ENCODE data around the gene B3GAT1. TPM values are rescaled to one million over a fixed set of nuclear protein-coding genes. Genes with fewer than 3 reads are reported as not detected.

B3GAT1 gene
- total and polyA plus RNA-seq, 2 of the 13 experiments (the other 11 are each of a cell fraction or from before 2014, with no cell fraction given), result not detected

- no TSS peak for BruUV-seq (replicated peaks)
- no peak for FAIRE-seq
- Histone ChIP-seq H3K27me3 (ENCODE audit: control insufficient read depth in 1 of 2, insufficient read depth in 2 of 2, low read length in 2 of 2) (peaks cover 8 to 38% of the 10 kb centered on the region in 2 experiments), H3K79me2 (ENCODE audit: insufficient read depth, low read length) (no peaks in the 10 kb centered on the region), H3K36me3 (replicated peaks in 1 of 2; ENCODE audit: control insufficient read depth in 1 of 2, insufficient read depth in 2 of 2, low read length in 2 of 2) (no peaks in the 10 kb centered on the region), H3K4me1 (ENCODE audit: insufficient read depth, low read length) (peaks cover 6% of the 10 kb centered on the region), H3K4me3 (replicated peaks in 1 of 3; ENCODE audit: insufficient read depth in 1 of 3, low read depth in 2 of 3, low read length in 3 of 3) (no peak overlapping the region), H3K4me2 (ENCODE audit: low read depth, low read length) (no peak overlapping the region), H3K9ac (ENCODE audit: insufficient read depth, low read depth, low read length) (no peak overlapping the region), H3K9me3 (ENCODE audit: low read length) (no peaks in the 10 kb centered on the region), H2AFZ (ENCODE audit: low read length) (no peak overlapping the region), H4K20me1 (ENCODE audit: insufficient read depth, low read length) (no peaks in the 10 kb centered on the region), H3K27ac (ENCODE audit: extremely low read length, insufficient read depth, low read length) (no peak overlapping the region)
- POLR2A ChIA-PET, result no interaction called here
- TF ChIP-seq ZNF691 (CRISPR knock-in tag; IDR thresholded peaks at IDR 0.05; ENCODE audit: borderline replicate concordance, low read depth), result no peak
- TF ChIP-seq KAT7 (CRISPR knock-in tag; IDR thresholded peaks at IDR 0.05; ENCODE audit: borderline replicate concordance), result no peak
- in situ Hi-C loops (cut with HindIII; ENCODE audit: extremely low pct_ligation_motif_present, low pct_unique_long_range_greater_than_20kb) (no loop called here), intact Hi-C loops (cut with micrococcal nuclease; ENCODE audit: unreplicated experiment) (no loop called here)
- no peak for DNase-seq (ENCODE audit: low spot score)
- WGBS (ENCODE audit: low lambda C conversion rate), result 21% methylated on average over 4 of the region's 5 CpGs
- CTCF ChIA-PET (ENCODE audit: low intra/inter-chr PET ratio, low total read pairs), result no interaction called here
- no peak for ATAC-seq
Observed at GRCh38 chr11:134355656-134356055, 56.4 kb downstream of the B3GAT1 start.

GRCh38 chr11:134355136-134355535 lies 56.9 kb downstream of the B3GAT1 start:
- Histone ChIP-seq H3K36me3 (replicated peaks in 1 of 2; ENCODE audit: control insufficient read depth in 1 of 2, insufficient read depth in 2 of 2, low read length in 2 of 2) (no peaks in the 10 kb centered on the region), H3K27me3 (ENCODE audit: control insufficient read depth in 1 of 2, insufficient read depth in 2 of 2, low read length in 2 of 2) (peaks cover 8 to 41% of the 10 kb centered on the region in 2 experiments), H3K79me2 (ENCODE audit: insufficient read depth, low read length) (no peaks in the 10 kb centered on the region), H2AFZ (ENCODE audit: low read length) (no peak overlapping the region), H3K9ac (ENCODE audit: insufficient read depth, low read depth, low read length) (no peak overlapping the region), H3K4me3 (replicated peaks in 1 of 3; ENCODE audit: insufficient read depth in 1 of 3, low read depth in 2 of 3, low read length in 3 of 3) (no peak overlapping the region), H4K20me1 (ENCODE audit: insufficient read depth, low read length) (no peaks in the 10 kb centered on the region), H3K4me2 (ENCODE audit: low read depth, low read length) (no peak overlapping the region), H3K27ac (ENCODE audit: extremely low read length, insufficient read depth, low read length) (no peak overlapping the region), H3K9me3 (ENCODE audit: low read length) (no peaks in the 10 kb centered on the region), H3K4me1 (ENCODE audit: insufficient read depth, low read length) (peaks cover 5% of the 10 kb centered on the region)
- no peak for FAIRE-seq
- ChIA-PET CTCF (ENCODE audit: low intra/inter-chr PET ratio, low total read pairs) (no interaction called here), POLR2A (no interaction called here)
- TF ChIP-seq FOXC1 (CRISPR knock-in tag; IDR thresholded peaks at IDR 0.05; ENCODE audit: borderline replicate concordance) (no peak), ZNF383 (CRISPR knock-in tag; IDR thresholded peaks at IDR 0.05; ENCODE audit: borderline replicate concordance) (no peak), MNT (IDR thresholded peaks at IDR 0.05) (no peak), ZNF44 (CRISPR knock-in tag; IDR thresholded peaks at IDR 0.05) (no peak), MXI1 (IDR thresholded peaks at IDR 0.05; ENCODE audit: borderline replicate concordance, low read depth, low read length) (no peak), TCF7L2 (IDR thresholded peaks at IDR 0.05; ENCODE audit: low read depth, low read length) (no peak), MTF2 (CRISPR knock-in tag; IDR thresholded peaks at IDR 0.05; ENCODE audit: borderline replicate concordance) (no peak), RXRA (CRISPR knock-in tag; IDR thresholded peaks at IDR 0.05) (no peak), ZNF558 (CRISPR knock-in tag; IDR thresholded peaks at IDR 0.05; ENCODE audit: borderline replicate concordance) (no peak), HNRNPLL (IDR thresholded peaks at IDR 0.05; ENCODE audit: low read depth, low read length, poor library complexity, severe bottlenecking) (no peak), IKZF1 (IDR thresholded peaks at IDR 0.05) (no peak)
- 4% methylated on average over 2 of the region's 2 CpGs for WGBS (ENCODE audit: low lambda C conversion rate)
- DNase-seq (ENCODE audit: low spot score), result no peak
- in situ Hi-C loops (cut with HindIII; ENCODE audit: extremely low pct_ligation_motif_present, low pct_unique_long_range_greater_than_20kb) (no loop called here), intact Hi-C loops (cut with micrococcal nuclease; ENCODE audit: unreplicated experiment) (no loop called here)
- no TSS peak for BruUV-seq (replicated peaks)
- no peak for ATAC-seq
